ENCODE data around the gene CERS1.

Gene CERS1

GRCh38 chr19:18940769-18941627 lies 45.0 kb upstream of the CERS1 start, which contains the start of gene HOMER3:
HOMER3 (minus strand) TSS chr19:18941217; CDS start chr19:18938982, 2,235 bp downstream.
- CTCF ChIA-PET: interaction anchor here (0.8 to 5.0 kb wide), 9 partner anchors 9 to 54 kb away, joined by 3 to 27 read pairs (median 5); partner anchors contain the start of genes COPE and DDX49
- POLR2A ChIA-PET: no interaction called here
- H3K4me3 ChIP-seq (ENCODE audit: low read depth, low read length): peak within 1 kb of the TSS; percentile 83
- peak; percentile 60 for TF ChIP-seq CTCF (IDR thresholded peaks at IDR 0.05; ENCODE audit: insufficient read depth, low read length, missing control alignments)
- no peak for DNase-seq (ENCODE audit: low read depth, low spot score)

- H3K4me3 ChIP-seq (ENCODE audit: low read depth, low read length): peak overlapping the region; percentile 83
- ChIA-PET POLR2A (interaction anchor here (0.6 kb wide), 1 partner anchor 22 kb away, joined by 3 read pairs; no protein-coding TSS in a partner anchor), CTCF (interaction anchor here (0.7 to 5.0 kb wide), 13 partner anchors 10 to 73 kb away, joined by 3 to 27 read pairs (median 3); partner anchors contain the start of genes COPE and DDX49)
- DNase-seq (ENCODE audit: low read depth, low spot score): no peak
- TF ChIP-seq CTCF (IDR thresholded peaks at IDR 0.05; ENCODE audit: insufficient read depth, low read length, missing control alignments): no peak
Observed at GRCh38 chr19:18939922-18940768, 44.2 kb upstream of the CERS1 start.

GRCh38 chr19:18939163-18939562 lies 43.2 kb upstream of the CERS1 start:
- no peak for DNase-seq (ENCODE audit: low read depth, low spot score)
- no peak for TF ChIP-seq CTCF (IDR thresholded peaks at IDR 0.05; ENCODE audit: insufficient read depth, low read length, missing control alignments)
- H3K4me3 ChIP-seq (ENCODE audit: low read depth, low read length): peak overlapping the region; percentile 83
- CTCF ChIA-PET: interaction anchor here (0.7 to 5.0 kb wide), 11 partner anchors 10 to 91 kb away, joined by 3 to 27 read pairs (median 3); partner anchors contain the start of genes COPE and DDX49
- POLR2A ChIA-PET: no interaction called here

GRCh38 chr19:18933297-18933696 lies 37.3 kb upstream of the CERS1 start:
- no peak overlapping the region for H3K4me3 ChIP-seq (ENCODE audit: low read depth, low read length)
- POLR2A ChIA-PET: no interaction called here
- CTCF ChIA-PET: interaction anchor here (1.4 to 1.6 kb wide), 2 partner anchors 9 to 54 kb away, joined by 4 to 5 read pairs; no protein-coding TSS in a partner anchor
- no peak for TF ChIP-seq CTCF (IDR thresholded peaks at IDR 0.05; ENCODE audit: insufficient read depth, low read length, missing control alignments)
- DNase-seq (ENCODE audit: low read depth, low spot score): no peak

- no peak overlapping the region for H3K4me3 ChIP-seq (ENCODE audit: low read depth, low read length)
- POLR2A ChIA-PET: interaction anchor here (0.8 kb wide), 1 partner anchor 9 kb away, joined by 3 read pairs; no protein-coding TSS in a partner anchor
Observed at GRCh38 chr19:18932216-18932841, 36.4 kb upstream of the CERS1 start.

More at GRCh38 chr19:18932216-18932841, 36.4 kb upstream of the CERS1 start:
- CTCF ChIA-PET: interaction anchor here (1.4 to 1.6 kb wide), 2 partner anchors 10 to 55 kb away, joined by 4 to 5 read pairs; no protein-coding TSS in a partner anchor
- no peak for TF ChIP-seq CTCF (IDR thresholded peaks at IDR 0.05; ENCODE audit: insufficient read depth, low read length, missing control alignments)
- DNase-seq (ENCODE audit: low read depth, low spot score): no peak

Measured in AG04449 (cell line).